Stimulated activated CD4-positive, alpha-beta T cell treated with anti-CD3 and anti-CD28 coated beads, Interleukin-1b, Interleukin-23, amount 100 ng/mL, for 24 hours (primary cell): Measurements from ENCODE around the gene SCTR.

Source experiments
- DNase-seq, 4 experiments: peaks; one replicate each; pipeline ENCODE4 v3.0.0-alpha.2; 2020; ENCODE audit warnings: low read depth in 4 of 4, low spot score in 1 of 4

Gene SCTR

DNA sequence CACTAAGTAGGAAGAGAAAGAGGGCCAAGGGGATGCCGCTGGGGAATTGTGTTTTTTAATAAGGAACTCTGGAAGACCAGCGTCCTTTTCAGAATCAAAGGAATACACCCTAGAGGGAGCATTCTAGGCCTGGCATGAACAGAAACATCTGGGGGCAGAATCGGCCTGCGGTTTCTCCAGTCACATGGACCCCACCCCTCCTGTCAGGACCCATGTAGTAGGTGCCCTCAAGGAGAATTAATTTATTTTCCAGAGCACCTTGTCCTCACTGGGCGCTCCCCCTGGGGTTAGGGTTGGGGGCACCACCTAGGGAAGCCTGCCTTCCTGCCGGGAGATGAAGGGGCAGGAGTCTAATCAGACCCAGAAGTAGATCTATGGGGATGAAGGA is 48.4 kb downstream of the SCTR start:
- DNase-seq, result no peak

DNA sequence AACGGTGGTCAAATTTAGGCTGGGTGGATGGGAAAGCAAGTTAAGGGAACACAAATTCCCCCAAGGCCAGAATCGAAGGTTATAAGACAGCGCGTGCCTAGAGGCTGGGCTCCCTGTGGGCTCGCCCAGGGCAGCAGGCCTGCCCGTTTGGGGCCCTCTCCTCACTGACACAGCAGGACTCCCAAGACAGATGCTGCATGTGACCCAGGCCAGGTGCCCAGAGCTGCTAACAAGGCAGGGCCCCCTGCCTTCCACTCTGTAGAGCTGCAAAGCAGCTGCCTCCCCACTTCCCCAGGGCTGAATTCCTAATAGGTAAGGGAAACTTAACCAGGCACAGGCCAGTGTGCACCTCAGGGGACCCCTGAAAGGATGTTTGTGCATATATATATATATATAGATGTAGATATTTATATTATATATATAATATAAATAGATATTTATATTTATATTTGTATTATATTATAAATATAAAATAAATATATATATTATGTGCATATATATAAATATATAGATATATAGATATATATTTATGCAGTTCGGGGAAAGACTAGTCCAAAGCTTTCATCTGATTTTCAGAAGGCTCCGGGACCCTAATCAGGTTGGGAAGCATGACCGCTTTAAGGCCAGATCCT is 48.9 kb downstream of the SCTR start:
- DNase-seq, result no peak

DNA sequence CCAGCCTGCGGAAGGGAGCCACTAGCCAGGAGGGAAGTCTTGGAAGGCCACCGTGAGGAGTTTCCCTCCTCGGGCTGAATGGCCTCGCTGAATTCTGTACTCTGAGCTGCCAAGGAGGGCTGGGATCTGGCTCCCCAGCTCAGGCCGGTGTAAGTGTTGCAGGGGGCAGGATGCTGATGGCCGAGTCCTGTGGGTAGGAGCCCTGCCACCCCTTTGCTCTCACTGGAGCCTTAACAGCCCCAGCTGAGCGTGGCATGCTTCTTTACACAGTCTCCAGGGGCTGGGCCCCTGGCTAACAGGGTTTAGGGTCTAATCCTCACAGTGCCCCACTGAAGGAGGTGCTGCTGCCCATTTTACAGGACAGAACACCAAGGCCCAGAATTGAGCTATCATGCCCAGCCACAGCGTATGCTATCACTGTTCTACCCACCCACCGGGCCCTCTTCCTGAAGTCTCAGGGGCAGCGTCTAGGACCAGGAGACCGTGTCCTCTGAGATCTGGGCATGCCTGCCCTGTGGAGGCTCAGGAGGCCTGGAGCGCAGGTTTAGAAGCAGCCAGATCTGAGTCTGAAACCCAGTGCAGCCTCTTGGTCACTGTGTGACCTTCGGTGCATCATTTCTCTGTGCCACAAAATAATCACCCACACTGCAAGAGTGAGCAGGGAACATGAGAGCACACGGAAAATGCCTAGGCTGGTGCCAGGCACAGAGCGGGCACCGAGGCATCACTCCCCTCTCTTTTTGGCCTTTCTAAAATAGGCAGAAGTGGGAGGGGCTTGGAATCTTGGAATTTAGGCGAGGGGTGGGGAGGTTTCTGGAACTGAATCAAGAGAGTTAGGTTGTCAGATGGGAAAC is 49.7 kb downstream of the SCTR start:
- no peak for DNase-seq

DNA sequence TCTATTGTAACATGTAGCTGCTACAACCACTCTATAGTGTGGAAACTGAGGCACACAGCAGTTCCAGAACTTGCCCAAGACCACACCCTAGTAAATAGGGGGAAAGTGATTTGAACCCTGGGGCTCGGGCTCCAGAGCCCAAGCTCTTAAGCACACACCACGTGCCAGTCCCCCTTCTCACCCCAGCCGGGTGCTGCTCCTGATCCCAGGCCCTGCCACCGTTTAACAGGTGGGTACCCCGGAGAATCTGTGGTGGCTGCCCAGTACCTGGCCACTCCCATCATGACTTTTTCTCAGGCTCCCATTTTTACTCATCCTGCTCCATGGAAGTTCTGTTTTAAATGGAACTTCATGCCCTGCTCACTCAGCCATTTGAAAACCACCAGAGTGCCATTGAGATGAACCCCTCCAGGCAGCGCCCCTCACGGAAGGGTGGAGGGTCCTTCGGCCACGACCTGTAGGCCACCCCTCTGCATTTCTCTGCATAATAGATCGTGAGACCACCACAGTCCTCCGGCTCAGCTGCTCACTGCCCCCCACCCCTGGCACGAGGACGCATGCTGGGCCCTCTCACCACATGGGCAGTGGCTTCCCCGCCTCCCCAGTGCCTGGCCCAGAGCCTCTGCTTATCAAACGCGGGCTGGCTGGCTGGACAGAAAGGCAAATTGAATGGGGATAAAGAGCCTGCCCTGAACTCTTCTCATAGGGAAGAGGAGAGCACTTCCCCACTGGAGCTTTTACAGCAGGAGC is 50.5 kb downstream of the SCTR start:
- DNase-seq, result no peak

GRCh38 chr2:119472749-119473148 is 51.5 kb downstream of the SCTR start:
- no peak for DNase-seq

DNA sequence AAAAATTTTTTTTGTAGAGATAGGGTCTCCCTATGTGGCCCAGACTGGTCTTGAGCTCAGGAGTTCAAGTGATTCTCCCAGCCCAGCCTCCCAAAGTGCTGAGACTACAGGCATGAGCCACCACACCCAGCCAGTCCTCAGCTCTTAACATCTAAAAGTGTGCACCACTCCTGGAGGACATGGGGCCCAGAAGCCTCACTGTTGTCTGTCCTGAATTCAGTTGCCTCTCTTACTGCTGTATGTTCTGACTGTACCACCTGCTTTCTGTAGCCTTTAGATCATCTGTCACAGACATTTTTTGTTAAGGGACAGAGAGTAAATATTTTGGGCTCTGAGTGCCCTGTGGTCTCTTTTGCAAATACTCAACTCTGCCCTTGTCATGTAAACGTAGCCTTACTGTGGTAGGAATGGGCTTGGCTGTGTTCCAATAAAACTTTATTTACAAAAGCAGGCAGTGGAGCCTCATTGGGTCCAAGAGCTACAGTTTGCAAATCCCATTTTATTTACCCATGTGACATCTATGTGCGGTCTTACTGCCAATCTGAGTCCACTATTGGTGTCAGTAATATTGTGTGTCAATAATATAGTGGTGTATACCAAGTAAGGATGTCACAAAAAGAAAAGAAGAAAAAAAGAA is 54.5 kb downstream of the SCTR start:
- no peak for DNase-seq

DNA sequence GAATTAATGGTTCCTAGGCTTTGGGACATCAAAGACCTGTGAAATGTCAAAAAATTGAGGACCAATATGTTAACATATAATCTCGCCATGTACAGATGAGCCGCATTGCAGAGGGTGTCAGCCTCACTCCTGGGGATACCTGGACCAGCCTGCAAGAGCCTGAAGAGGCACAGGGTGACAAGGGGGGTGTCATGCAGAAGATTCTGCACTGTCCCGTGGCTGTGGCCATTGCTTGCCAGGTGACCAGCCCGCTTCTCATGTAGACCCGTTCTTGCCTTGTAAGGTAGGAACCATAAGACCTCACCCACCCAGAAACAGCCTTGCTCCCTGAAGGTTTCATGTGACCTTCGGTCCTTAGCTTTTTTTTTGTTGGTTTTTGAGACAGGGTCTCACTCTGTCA is 55.2 kb downstream of the SCTR start:
- no peak for DNase-seq

- no peak for DNase-seq
Measured at GRCh38 chr2:119468154-119468955, 55.9 kb downstream of the SCTR start.

DNA sequence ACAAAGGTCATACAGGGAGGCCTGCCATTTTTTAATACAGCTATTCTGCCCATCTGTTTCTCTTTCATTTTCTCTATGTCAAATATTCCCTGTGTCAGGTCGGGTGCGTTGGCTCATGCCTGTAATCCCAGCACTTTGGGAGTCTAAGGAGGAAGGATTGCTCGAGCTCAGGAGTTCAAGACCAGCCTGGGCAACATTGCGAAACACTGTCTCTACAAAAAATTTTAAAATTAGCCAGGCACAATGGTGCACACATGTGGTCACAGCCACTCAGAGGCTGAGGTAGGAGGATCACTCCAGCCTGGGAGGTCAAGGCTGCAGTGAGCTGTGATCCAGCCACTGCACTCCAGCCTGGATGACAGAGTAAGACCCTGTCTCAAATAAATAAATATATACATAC is 57.9 kb downstream of the SCTR start:
- DNase-seq, result no peak

GRCh38 chr2:119465687-119466086 is 58.6 kb downstream of the SCTR start:
- DNase-seq, result no peak

DNA sequence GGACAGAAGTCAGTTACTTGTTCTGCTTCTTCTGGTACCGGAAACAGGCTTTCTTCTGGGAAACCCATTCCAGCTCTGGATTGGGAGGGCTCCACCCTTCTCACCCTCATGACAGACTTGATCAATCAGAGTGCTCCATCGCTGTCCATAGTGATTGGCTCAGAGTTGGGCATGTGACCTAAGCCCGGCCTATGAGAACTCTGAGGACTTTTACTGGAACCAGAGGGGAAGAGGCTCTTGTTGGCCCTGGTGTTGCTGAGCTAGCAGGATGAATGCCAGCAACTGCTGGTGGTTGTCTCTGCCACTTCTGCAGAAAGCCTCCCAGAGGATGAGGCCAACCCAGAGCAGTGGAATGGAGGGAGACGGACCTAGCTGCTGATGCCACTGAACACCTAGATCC is 59.3 kb downstream of the SCTR start:
- DNase-seq, result no peak

DNA sequence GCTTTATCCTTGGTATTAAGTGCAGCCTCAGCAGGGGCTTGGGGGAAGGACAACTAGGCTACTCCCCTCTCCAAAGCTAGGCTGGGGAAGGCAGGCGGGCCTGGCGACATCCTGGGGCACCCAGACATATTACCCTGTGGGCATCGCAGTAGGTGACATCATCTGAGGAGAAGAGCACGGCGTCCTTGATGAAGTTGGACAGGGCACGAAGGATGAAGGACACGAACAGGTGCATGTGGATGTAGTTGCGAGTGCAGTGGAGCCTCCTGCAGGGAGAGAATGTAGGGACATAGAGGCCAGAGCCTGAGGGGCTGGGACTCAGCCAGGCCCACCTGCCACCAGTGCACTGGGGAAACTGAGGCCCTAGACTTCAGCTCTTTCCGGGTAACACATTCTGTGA is 60.3 kb downstream of the SCTR start:
- DNase-seq, result no peak

DNA sequence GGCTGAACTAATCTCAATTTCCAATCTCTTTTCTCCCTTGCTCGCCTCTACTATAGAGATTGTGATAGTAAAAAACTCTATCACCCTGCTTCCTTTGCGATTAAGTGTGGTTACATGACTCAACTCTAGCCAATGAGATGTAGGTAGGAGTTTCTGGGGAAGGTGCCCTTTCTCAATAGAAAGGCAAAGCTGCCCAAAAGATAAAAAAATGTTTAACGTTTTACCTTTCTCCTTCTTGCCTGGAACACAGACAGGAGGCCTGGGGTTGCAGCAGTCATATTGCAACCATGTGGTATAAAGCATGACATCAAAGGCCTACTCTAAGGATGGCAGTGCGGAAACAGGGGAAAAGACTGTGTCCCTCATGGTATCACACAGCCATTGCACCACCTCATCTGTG is 61.1 kb downstream of the SCTR start:
- DNase-seq, result no peak

DNA sequence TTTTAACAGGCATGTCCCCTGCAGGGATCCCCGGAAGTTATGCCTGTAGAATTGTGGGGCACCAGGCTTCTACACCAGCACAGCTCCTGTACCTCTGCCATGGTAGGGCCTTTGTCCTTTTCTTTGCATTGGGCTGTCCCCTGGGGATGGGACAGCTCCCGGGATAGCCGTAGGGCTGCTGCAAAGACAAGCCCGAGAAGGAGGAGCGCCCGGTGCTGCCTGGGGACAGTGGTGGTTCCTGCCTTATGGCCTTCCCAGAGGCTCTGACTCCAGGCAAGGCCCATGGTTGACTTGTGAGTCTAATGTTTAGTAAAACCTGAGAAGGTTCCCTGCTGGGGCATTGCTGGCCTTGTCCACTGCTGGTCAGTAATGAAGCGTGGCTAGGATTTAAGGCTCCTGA is 61.7 kb downstream of the SCTR start:
- DNase-seq, result no peak

DNA sequence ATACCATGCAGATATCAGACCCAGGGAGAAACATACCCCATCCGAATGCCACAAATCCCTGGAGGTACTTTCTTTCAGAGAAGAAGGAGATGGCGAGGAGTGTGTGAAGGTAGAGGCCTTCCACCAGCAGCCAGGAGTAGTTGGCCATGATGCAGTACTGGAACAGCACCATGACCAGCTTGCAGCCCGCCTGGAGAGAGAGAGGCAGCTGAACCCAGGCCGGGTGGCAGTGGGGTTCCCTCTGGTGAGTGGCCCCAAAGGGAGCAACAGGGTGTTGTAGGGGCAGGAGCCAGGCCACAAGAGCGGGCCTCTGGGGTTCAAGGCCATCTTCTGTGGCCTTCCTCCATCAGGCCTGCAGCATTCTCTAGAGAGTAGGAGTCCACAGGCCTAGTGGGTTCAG is 62.5 kb downstream of the SCTR start:
- no peak for DNase-seq

DNA sequence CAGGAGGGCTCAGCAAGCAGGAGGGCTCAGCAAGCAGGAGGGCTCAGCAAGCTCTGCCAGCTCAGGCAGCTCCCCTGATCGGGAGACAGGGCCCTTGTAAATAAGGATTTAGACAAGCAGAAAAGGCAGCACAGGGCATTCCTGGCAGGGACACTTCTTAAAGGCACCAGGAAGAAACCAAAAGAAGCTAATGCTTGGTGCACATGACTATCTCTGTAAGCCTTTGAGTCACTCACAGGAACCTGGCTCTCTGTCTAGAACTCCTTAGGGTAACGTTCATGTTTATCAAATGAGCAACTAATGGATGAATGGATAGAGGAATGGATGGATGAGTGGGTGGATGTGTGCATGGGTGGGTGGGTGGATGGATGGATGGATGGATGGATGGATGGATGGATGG is 64.2 kb downstream of the SCTR start:
- no peak for DNase-seq

- no peak for DNase-seq
Measured at GRCh38 chr2:119455066-119455718, 69.1 kb downstream of the SCTR start.

DNA sequence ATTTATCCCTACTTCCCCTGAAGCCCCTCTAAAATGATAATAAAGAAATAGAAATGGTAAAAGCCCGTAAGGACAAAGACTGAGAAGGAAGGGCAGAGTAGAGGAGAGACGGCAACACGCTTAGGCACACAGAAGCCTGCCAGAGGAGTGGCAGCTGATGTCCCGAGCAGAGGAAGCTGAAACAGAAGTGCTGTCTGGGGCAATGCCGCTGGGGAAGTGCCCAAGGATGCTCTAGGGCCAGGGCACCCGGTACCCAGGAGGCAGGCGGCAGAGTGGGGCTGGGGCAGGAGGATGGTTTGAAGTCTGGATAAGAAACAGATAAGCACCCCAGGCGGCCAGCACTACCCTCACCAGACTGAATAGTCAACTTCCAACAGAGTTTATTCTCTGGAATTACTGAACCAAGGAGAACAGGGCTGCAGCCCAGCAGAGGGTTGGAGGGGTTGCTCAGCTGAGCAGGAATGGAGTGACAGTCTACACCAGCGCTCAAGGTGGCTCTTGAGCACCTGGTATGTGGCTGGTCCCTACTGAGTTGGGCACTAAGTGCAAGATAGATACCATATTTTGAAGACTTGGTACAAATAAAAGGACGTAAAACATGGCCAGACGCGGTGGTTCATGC is 70.2 kb downstream of the SCTR start:
- no peak for DNase-seq

DNA sequence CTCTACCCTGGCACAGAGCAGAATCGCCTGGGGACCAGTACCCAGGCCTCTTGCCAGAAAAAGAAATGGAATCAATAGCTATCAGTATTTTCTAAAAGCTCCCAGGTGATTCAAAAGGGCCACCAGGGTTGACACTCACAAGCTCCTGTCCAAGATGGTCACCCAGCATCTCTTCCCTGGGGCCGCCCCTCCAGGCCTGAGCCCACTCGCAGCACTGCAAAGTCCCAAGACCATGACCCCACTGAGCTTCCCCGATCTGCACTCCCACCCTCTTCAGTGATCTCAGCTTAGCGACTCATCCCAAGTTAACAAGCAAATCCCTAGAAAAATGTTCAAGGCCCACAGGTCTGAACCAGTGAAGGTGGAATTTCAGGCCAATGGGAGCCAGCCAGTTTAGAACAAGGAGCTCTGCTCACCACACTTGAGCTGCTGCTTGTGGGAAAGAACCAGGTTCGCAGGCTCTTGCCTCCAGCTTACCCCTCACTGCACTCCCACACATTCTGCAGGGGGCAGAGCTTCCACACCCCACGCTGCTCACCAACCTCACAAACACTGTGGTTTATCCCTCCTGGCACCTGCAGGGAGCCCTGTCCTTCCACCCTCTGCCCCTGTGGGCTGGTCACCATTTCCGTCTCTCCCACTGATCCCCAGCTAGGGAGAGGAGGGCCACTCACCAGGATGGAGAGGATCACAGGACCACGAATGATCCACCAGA is 72.8 kb downstream of the SCTR start:
- no peak for DNase-seq
